Occipital lobe (tissue), 2 donors: ENCODE data around the gene SRRM2. TPM values are rescaled to one million over a fixed set of nuclear protein-coding genes. Genes with fewer than 3 reads are reported as not detected.

Source experiments
- DNase-seq: peaks from one replicate; lab custom pipeline; 2025; lab: John Stamatoyannopoulos, UW
- total RNA-seq: library from RNA; depleted of rRNA; stranded (reverse); fragments of >200 nt; gene quantifications from one replicate; pipeline ENCODE4 v1.2.3, GENCODE V29; 2014

The SRRM2 gene
- total RNA-seq = 41.0 TPM

DNA sequence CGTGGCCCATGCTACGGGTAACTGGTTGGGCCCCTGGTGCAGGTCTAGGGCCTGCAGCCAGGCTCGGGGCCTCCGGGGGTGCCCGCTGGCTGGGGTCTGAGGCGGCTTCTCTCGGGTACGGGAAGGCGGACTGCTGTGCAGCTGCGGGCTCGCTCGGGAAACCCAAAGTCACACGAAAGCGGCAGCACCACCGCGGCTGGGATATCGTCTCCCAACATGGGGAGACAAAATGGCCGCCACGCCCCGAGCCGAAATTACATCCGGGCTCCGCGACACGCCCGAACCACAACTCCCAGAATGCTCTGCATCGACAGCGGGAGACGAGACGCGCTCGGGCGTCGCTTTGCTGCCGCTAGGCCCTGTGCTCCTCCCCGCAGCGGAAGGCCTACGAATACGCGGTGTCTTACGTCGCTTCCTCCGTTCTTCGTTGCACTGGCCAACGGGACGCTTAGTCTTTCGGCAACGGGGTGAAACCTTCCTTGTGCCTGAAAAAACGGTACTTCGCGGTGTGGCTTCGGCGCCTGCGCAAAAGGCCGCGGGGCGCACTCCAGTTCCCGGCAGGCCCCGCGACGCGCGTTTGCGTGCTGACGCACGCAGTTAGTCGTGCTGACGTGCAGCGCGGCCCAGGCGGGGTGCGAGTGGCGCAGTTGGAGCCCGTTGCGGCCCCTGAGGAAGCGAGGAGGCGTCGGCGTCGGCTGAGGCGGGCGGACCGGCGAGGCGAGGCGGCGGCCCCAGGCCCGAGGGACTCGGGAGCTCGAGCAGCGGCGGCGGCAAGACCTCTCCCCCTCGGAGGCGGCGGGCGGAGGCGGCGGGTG, at the start of gene SRRM2:
SRRM2 (plus strand) TSS at position 604 of the 815 bp plus-strand sequence. CDS start 3,727 bp downstream, outside the sequence.
- DNase-seq = peak; percentile 91

DNA sequence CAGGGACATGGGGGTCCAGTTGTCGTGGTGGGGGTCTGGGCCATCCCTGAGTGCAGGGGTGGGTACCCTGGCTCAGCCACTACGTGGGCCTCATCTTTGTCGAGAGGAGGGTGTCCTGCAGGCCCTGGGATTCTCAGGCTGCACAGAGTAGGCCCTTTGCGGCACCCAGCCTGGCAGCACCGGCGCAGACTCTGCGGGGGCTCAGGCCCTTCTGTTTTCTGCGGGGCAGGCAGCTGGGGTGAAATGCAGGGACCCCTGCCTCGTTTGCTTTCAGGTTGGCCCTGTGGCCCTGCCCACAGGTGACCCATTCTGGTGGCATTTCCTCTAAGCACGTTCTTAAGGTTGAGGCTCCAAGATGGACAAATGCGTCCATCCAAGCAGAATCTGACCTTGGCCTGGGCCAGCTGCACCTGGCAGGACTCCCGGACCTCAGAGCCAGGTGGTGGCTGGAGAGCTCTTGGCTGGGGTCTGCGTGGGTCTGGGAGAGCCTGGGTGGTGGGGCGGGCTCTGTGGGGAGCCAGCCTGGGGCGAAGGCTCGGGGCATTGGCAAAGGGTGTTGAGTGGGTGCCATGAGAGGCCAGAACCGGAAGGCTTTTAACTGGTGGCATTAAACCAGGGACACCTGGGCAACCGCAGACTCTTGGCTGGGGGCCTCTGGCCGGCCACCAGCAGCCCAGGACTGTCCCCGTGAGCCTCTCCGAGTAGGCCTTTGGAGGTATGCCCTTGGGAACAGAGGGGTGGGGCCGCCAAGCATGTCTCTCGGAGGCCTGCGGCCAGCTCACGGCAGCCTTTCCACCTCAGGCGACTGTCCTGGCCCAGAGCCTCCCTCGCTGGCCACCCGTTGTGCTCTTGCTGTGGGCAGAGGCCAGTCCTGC, 49.3 kb upstream of the SRRM2 start:
- DNase-seq = no peak

DNA sequence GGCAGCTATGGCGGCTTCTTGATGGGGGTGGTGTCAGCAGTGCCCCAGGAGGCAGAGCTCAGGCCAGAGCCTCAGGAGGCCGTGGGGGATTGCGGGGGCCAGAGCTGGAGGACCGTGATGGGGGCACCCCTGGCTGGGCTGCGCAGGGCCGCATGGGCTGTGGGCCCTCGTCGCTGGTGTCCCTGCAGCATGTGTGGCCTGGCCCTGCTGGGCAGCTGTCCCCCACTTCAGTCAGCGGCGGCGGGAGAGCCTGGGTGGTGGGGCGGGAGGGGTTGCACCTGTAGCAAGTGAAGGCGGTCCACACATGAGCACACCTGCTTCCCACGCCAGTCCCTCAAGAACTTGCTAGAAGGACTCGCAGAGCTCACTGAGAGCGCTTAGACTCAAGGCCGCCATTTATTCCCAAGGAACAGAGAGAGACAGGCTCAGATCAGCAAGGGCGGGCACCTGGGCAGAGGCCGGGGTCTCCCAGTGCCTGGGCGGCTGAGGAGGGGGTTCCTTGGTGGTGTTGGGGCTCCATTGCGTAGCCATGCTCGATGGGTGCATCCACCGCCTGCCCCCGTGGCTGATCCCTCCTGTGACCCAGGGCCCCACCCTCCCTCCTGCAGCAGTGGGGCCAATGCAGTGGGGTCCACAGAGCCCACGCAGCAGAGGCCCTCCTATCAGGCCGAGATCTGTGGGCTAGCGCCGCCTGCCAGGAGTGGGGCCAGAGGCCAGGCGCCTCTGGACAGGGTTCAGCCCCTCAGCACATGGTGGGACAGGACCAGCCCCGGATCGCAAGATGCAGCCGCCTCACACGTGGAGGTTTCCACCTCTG, 48.1 kb upstream of the SRRM2 start:
- DNase-seq = no peak

DNA sequence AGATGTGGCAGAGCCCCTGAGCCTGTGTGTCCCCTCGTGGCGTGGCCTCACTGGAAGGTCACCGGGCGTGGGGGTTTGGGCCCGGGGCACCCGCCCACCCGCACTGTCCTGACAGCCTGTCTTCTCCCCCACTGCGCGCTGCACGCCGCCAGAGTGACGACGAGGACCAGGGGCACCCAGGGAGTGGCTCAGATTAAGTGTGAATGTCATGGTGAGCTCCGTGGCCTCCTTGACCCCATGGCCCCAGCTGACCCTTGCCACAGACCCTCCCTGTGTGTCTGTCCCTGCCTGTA, 47.5 kb upstream of the SRRM2 start:
- DNase-seq = no peak

DNA sequence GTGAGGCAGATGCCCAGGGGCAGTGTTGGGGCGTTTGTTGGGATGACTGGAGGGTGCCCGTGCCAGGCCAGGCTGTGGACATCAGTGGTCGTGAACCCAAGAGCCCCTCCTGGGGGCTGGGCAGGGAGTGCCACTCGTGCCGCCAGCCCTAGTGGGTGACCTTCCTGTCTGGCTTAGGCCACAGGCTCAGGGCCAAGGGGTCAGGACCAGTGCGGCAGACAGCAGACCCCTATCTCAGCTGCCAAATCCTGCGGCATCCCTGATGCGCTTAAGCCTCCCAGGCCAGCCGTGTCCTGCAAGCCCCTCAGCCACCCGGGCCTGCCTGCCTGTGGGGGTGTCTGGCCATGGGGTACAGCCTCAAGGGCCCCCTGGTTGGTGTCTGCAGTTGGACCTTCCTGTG, 47.1 kb upstream of the SRRM2 start:
- no peak for DNase-seq

DNA sequence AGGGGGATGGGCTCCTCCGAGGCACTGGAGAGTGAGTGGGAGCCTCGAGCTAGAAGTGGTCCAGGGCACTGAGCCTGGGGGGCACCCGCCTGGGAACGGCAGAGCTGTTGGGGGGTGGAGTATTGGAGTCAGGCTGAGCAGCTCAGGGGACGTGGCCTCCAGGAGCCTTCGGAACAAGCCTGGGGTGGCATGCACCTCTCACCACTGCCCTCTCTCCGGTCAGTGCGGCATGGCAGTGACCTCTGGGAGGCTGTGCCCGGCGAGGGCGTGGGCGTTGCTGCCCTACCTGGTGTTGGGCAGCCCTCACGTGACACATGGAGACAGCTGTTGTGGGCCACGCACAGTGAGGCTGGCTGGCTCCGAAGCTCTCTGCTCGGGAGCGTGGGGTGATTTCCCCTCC, 46.4 kb upstream of the SRRM2 start:
- DNase-seq = no peak

DNA sequence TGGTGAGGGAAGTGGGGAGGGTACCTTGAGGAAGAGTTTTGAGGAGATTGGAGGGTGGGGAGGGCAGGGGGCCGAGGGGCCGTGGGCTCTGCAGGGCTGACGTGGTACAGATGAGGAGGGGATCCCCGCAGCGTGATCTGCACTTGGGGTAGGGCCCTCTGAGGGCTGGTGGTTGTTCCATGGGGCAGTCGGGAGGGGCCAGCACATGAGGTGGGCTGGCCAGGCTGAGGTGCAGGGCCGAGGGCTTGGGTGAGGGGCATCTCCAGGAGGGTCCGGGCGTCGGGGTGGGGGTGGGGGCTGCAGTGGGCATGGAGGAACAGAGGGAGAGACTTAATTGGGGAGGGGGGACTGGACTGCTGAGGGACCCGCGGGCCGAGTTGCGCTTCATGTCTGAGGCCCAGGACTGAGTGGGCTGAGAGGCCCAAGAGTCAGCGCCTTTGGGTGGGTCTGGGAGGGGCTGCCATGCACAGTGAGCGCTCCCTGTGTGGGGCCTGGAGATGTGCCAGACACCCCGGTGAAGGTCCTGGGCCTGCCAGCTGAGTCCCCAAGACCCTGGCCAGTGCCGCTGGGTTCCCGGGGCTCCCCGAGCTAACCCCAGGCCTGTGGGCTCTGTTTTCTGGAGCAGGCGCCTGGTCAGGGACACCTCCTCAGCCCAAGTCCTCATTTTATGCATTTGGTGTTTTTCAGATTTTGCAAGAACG, 45.7 kb upstream of the SRRM2 start:
- DNase-seq = no peak

DNA sequence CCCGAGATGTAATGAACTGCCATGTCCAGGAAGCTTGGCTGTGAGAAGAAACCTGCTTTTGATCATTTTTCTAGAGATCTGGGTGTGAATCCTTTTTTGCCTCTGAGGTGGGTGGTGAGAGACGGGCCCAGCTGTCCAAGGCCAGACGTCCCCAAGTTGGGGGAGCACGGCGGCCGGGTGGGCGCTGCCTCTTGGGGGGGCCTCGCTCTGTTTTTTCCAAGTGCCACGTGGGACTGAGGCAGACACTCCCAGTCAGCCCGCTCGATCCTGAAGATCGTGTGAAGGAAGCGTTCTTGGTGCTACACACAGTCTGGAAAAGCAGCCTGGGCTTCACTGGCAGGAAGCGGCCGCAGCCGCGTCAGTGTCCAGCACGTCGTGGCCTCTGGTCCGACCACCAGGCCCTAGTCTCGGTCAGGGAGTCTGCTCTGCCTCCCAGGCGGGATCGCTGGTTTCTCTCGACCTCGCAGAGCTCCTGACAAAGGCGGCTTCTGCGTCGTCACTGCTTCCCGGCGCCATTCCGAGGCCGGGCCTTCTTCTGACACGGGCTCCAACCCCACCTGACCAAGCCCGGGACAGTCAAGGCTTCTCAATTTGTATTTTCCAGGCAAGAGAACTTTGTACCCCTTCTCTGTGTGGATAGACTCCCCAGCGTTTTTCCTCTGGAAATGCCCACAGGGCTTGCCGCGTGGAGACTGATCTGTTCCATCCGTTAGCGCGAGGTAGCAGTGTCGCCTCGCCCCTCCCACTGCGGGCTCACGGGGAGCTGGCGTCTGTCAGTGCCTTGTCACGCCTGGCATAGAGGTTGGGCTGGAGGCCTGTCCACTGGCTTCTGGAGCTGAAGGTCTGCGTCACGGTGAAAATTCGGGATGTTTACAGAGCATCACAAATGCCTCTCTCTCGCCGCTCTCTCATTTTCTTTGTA, 44.8 kb upstream of the SRRM2 start:
- no peak for DNase-seq

DNA sequence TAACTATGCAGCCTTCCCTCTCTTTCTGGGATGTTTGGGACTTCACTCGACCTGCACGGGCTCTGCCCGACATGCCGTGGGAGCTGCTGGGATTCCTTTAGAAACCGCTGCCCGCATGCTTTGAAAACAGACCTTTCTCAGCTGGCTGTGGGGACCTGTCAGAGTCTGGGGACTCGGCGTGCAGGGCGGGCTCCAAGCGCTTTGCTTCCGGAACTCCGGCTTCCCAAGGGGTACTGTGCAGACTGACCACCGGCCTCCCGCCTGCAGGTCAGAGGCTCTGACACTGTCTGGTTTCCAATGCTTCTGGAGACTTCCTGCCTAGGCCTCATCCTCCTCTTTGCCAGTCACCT, 44.2 kb upstream of the SRRM2 start:
- DNase-seq = no peak

DNA sequence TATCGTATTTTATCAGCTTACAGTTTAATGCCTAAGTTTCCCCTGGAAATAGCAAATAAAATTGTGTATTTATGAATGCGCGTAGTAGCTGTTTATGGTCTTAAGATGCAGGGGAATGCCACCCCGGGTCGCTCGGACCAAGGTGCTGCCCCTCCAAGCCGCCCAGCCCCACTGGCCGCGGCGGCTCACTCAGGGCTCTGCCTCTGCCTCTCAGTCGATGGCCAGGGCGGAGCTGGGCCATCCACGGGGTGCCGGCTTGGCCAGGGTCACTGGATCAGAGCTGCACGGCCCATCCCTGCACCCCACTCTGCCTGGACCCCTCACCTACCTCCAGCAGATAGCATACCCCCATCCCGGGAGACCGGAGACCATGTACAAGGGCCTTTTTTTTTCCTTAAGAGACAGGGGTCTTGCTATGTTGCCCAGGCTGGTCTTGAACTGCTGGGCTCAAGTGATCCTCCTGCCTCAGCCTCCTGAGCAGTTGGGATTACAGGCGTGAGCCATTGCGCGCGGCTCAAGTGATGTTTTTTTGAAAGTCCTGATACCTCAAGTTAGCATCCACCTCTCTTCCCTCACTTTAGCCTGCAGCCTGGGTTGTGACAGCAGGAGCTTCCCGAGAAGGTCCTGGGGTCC, 43.4 kb upstream of the SRRM2 start:
- DNase-seq = no peak

DNA sequence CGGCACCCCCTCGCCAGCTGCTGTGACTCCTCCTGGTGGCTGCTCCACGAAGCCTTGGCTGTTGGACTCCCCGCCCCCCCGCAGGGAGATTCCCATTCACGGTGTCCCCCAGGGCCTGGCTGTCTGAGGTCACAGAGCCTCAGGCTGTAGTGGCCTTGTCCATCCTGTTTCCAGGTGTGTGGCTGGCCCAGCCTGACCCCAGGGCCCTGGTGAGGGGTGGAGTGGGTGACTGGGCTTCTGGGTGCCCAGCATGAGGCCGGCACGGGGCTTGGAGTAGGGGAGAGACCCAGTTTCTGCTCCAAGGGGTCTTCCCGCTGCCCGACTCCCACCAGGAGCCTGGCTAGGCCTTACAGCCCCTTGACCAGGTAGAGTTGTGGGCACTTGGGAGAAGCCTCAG, 42.9 kb upstream of the SRRM2 start:
- no peak for DNase-seq

DNA sequence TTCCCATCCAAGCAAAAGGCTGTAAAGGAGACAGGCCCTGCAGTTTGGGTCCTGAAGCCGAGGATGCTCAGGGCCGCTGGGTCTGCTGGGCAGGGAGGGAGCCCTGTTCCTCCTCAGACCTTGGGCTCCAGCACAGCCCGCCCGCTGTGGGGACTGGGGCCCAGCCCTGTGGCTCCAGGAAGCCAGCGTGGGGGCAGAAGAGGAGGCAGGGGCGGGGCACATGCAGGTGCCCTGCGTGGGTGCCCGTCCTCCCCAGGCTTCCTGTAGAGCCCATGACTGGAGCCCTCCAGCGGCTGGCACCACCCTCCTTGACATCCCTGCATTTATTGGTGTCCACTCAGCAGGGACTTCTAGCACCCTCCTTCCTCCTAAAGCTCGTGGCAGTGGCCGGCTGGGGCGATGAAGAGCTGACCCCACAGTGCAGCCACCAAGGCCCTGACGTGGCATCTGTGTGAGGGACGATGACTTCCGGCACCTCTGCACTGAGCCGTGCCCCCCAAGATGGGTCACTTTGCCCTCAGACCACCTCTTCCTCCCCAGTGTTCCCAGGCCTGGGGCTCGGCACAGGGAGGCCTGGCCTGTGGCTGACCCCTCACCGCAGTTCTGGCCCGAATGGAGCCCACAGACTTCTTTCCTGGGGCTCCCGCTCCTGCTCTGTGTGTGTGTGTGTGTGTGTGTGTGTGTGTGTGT, 42.3 kb upstream of the SRRM2 start:
- DNase-seq = no peak

DNA sequence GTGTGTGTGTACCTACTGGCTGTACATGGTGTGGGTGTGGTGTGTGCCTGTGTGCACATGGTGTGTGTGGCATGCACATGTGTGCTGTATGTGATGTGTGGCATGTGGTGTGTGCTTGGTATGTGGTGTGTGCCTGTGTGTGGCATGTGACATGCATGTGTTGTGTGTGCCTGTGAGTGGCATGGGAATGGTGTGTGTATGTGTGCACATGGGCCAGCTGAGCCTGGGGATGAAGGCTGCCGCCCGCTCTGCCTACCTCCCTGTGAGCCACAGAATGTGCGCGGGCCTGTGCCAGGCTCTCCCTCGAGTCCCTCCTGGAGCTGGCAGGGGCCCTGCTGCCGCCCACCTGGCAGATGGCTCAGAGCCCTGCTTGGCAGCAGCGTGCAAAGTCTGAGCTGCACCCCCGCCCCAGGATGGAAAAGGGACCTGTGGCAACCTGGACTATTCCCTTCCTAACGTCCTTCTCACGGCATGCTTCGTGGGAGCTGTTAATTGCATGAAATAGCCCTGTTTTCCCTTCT, 41.7 kb upstream of the SRRM2 start:
- DNase-seq = peak; percentile 81

DNA sequence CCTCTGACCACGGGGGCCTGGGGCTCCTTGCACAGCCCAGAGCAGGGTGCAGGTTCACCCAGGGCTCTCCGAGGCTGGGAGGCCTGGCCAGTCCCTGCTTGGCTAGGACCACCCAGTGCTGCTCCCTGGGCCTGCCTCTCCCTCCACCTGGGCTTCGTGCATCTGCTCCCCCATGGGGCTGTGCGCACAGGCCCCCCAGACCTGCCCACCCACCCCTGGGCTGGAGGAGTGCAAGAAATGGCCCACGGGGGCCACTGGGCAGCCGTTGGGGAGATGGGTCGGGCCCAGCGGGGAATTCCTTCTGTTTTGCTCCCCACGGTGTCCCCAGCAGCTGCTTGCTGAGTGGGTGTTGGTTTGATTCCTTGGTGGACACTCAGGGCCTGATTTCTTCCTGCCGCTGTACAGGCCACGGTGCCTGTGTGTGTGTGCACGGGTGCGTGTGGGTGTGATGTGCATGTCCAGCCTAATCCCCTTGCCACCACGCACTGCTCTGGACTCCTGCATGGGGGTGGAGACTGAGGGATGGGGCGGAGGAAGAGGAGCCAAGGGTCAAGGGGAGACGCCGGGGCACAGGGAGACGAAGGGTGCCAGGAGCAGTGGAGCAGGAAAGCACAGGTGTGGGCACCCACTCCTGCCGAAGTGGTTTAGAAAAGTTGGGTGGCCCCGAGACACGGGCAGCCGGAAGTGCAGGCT, 40.9 kb upstream of the SRRM2 start:
- no peak for DNase-seq

DNA sequence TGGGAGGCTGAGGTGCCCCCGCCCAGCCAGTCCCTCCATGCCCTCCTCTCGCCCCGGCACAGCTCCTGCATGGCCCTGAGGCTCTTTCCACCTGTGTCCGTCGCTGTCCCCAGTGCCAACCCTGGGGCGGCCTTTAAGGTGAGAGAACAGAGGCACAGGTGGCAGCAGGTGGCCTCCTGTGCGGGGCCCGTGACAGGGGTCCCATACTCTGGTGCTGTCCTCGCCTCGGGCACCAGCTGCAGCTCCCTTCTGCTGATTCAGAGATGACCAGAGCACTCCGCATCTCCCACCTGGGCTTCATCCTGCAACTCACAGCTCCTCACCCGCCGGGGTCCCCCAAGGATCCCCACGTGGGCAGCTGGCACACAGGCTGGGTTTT, 40.4 kb upstream of the SRRM2 start:
- no peak for DNase-seq

DNA sequence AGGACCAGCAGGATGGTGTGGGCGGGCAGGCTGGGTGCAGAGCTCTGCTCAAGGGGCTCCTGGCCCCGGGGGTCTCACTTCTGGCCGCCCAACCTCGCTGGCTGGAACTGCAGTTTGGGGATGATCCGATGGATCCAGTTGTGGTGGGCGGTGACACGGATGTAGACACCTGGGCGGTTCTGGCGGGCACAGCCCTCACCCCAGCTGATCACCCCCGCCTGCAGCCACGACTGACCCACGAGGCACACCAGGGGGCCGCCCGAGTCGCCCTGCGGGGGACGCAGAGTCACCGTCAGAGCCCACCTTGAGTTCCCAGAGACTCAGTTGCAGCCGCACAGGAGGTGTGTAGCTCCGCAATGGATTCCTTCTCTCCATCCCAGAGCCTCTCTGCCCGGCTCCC, 39.9 kb upstream of the SRRM2 start:
- DNase-seq = no peak

DNA sequence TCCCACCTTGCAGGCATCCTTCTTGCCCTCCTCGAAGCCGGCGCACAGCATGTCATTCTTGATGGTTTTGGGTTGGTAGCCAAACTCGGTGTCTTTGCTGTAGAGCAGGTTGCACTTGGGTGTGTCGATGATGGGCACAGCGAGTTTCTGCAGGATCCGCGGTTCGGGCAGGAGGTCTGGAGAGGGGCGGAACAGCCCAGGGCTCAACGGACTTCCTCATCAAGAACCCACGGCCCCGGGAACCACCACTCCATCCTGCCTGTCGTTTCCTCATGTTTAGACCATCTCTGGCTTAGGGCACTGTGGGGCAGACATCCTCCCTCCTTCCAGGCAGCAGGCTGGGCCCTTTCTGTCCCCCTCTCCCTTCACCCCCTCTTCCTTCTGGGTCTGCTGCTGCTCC, 38.9 kb upstream of the SRRM2 start:
- DNase-seq = no peak

DNA sequence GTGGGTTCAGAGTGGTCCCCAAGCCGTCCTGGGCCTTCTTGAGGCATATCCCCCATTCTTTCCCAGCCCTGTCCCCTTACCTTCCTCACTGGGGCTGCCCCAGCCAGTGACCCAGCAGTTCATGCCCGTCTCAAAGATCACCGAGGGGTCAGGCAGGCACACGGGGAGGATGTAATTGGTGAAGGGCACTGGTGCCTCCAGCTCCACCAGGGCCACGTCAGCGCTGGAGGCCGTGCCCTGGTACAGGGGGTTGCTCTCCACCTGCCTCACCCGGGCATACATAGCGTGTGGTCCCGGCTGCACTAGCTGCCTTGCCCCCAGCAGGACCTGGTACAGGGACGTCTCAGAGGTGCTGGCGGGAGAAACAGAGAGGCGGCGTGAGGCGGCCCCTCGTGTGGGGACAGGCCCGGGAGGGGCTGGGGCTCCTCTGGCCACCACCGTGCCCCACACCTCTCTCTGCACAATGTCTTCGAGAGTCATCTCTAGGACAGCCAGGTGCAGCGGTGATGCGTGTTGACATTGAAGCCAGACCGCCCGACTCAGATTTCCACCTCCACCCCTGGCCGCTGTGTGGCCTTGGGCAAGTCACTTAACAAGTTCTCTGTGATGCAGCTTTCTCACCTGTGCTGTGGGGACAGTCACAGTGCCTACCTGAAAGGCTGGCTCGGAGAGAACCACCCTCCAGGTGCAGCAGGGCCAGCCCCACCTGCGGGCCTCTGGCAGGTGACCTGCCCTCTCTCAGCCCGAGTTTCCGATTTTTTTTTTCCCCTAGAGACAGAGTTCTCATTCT, 38.3 kb upstream of the SRRM2 start:
- no peak for DNase-seq
